KMS-11 (cell line): ENCODE data around the gene PLIN4.

Source experiments
- H2AFZ ChIP-seq: fragments of 200-600 bp; sonication (generic); 2 replicates; pipeline ENCODE4 v1.6.1; 2016; ENCODE audit warnings: antibody characterized with exemption, mixed run types, low read depth
- H3K27ac ChIP-seq: fragments of 200-600 bp; sonication (generic); 2 replicates; pipeline ENCODE4 v1.6.1; 2016; ENCODE audit warnings: mild to moderate bottlenecking, mixed run types
- H3K27me3 ChIP-seq: fragments of 200-600 bp; sonication (generic); 2 replicates; pipeline ENCODE4 v1.6.1; 2017; ENCODE audit warnings: mild to moderate bottlenecking, low read depth, mixed run types, moderate library complexity; ENCODE audit not compliant: insufficient read depth
- H3K36me3 ChIP-seq: fragments of 200-600 bp; sonication (generic); 2 replicates; pipeline ENCODE4 v1.6.1; 2017; ENCODE audit warnings: mild to moderate bottlenecking, mixed run types; ENCODE audit not compliant: insufficient read depth
- H3K4me1 ChIP-seq: fragments of 200-600 bp; sonication (generic); 2 replicates; pipeline ENCODE4 v1.6.1; 2016; ENCODE audit warnings: mild to moderate bottlenecking, low read depth, mixed run types; ENCODE audit not compliant: poor library complexity, severe bottlenecking
- H3K4me2 ChIP-seq: fragments of 200-600 bp; sonication (generic); 2 replicates; pipeline ENCODE4 v1.7.0; 2016; ENCODE audit warnings: mild to moderate bottlenecking, mixed run types
- H3K4me3 ChIP-seq: fragments of 200-600 bp; sonication (generic); IDR thresholded peaks from 2 replicates; pipeline ENCODE4 v1.6.1; 2017; ENCODE audit warnings: low read depth, low read length, mixed read lengths; ENCODE audit not compliant: insufficient read depth
- H3K79me2 ChIP-seq: fragments of 200-600 bp; sonication (generic); 2 replicates; pipeline ENCODE4 v1.6.1; 2016; ENCODE audit warnings: low read depth, mixed run types; ENCODE audit not compliant: insufficient read depth
- H3K9ac ChIP-seq: fragments of 200-600 bp; sonication (generic); 2 replicates; pipeline ENCODE4 v1.6.1; 2016; ENCODE audit warnings: mild to moderate bottlenecking, mixed run types
- H4K20me1 ChIP-seq: fragments of 200-600 bp; sonication (generic); 2 replicates; pipeline ENCODE4 v1.6.1; 2016; ENCODE audit warnings: mild to moderate bottlenecking, mixed run types; ENCODE audit not compliant: insufficient read depth
- CTCF ChIP-seq: fragments of 200-600 bp; sonication (generic); conservative IDR thresholded peaks from 2 replicates; pipeline ENCODE4 v1.6.1; 2017; ENCODE audit warnings: low read depth, mild to moderate bottlenecking, antibody characterized with exemption, low read length, moderate library complexity, mixed read lengths

Gene PLIN4

GRCh38 chr19:4503132-4503824 is 15.0 kb downstream of the PLIN4 start:
- H3K4me1 ChIP-seq = no peaks in the 10 kb centered on the region
- H3K4me2 ChIP-seq = no peak overlapping the region
- TF ChIP-seq CTCF = no peak
- H3K36me3 ChIP-seq = no peaks in the 10 kb centered on the region
- no peak overlapping the region for H2AFZ ChIP-seq
- no peak overlapping the region for H3K9ac ChIP-seq
- no peaks in the 10 kb centered on the region for H3K79me2 ChIP-seq
- H4K20me1 ChIP-seq = no peaks in the 10 kb centered on the region
- no peak overlapping the region for H3K27ac ChIP-seq
- H3K27me3 ChIP-seq = no peaks in the 10 kb centered on the region
- H3K4me3 ChIP-seq = no peak overlapping the region

GRCh38 chr19:4502282-4503131 is 15.8 kb downstream of the PLIN4 start:
- Histone ChIP-seq H3K27me3 (no peaks in the 10 kb centered on the region), H3K4me3 (no peak overlapping the region), H4K20me1 (no peaks in the 10 kb centered on the region), H3K9ac (no peak overlapping the region), H2AFZ (no peak overlapping the region), H3K27ac (no peak overlapping the region), H3K36me3 (no peaks in the 10 kb centered on the region), H3K4me2 (no peak overlapping the region), H3K4me1 (no peaks in the 10 kb centered on the region), H3K79me2 (no peaks in the 10 kb centered on the region)
- TF ChIP-seq CTCF = no peak

GRCh38 chr19:4501691-4502090 is 16.6 kb downstream of the PLIN4 start:
- Histone ChIP-seq H3K4me3 (no peak overlapping the region), H3K79me2 (no peaks in the 10 kb centered on the region), H3K4me2 (no peak overlapping the region), H3K27ac (no peak overlapping the region), H4K20me1 (no peaks in the 10 kb centered on the region), H3K36me3 (no peaks in the 10 kb centered on the region), H3K9ac (no peak overlapping the region), H3K4me1 (no peaks in the 10 kb centered on the region), H3K27me3 (no peaks in the 10 kb centered on the region), H2AFZ (no peak overlapping the region)
- TF ChIP-seq CTCF = no peak

DNA sequence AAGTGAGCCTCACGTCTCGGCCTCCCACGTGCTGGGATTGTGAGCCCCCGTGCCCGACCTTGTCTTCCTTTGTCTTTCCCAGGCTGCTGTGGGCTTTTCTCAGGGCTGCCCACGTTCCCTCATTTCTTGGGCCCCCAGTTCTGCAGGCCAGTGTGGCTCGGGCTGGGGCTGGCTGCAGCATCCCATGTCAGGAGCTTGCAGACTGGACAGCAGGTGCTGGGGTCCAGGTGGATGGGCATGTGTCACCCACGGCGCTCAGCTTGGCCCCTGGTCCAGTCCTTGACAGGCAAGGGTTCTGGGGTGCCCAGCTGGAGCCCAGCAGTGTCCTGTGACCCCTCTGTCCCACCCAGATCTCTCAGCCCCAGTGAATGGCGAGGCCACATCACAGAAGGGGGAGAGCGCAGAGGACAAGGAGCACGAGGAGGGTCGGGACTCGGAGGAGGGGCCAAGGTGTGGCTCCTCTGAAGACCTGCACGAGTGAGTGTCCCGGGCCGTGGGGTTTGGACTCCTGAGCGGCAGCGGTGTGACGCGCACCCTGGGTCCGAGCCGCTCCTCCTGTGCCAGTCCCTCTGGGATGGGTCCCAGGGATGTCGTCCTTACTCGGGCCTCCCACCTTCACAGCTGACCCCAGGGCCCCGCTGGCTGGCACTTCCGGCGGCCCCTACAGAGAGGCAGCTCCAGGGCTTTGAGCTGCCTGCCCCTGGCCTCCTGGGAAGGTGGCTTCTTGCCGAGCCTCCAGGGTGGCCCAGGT is 17.3 kb downstream of the PLIN4 start:
- Histone ChIP-seq H3K79me2 (no peaks in the 10 kb centered on the region), H3K27me3 (no peaks in the 10 kb centered on the region), H3K27ac (no peak overlapping the region), H3K9ac (no peak overlapping the region), H2AFZ (no peak overlapping the region), H4K20me1 (no peaks in the 10 kb centered on the region), H3K4me3 (no peak overlapping the region), H3K4me2 (no peak overlapping the region), H3K36me3 (no peaks in the 10 kb centered on the region), H3K4me1 (no peaks in the 10 kb centered on the region)
- TF ChIP-seq CTCF = no peak
